H1 (cell line): ENCODE measurements around the gene RAB10.

Source experiments
- ATF2 ChIP-seq: IDR thresholded peaks from 2 replicates; pipeline ENCODE4 v1.6.1; 2012; ENCODE audit warnings: low read length, inconsistent platforms
- CTCF ChIP-seq, 3 experiments: IDR thresholded peaks; 1 replicate in 2 of 3; 2 replicates in 1 of 3; pipeline versions ENCODE4 v1.5.1 to v1.6.1; 2011; ENCODE audit warnings: low read length in 3 of 3, mild to moderate bottlenecking in 3 of 3, inconsistent platforms in 2 of 3, low read depth in 1 of 3, moderate library complexity in 1 of 3; ENCODE audit not compliant: insufficient read depth in 1 of 3; ENCODE audit errors: control extremely low read depth in 1 of 3
- EZH2 ChIP-seq: fragments of 200-600 bp; sonication (generic); IDR thresholded peaks from 2 replicates; pipeline ENCODE4 v1.7.1; 2012; ENCODE audit warnings: low read depth, mild to moderate bottlenecking, moderate library complexity, low read length, inconsistent platforms; ENCODE audit not compliant: severe bottlenecking
- JUND ChIP-seq: IDR thresholded peaks from 2 replicates; pipeline ENCODE4 v1.6.1; 2011; ENCODE audit warnings: mild to moderate bottlenecking, improper control_type of control experiment, low read length
- SIN3A ChIP-seq, 2 experiments: IDR thresholded peaks in 1 of 2; conservative IDR thresholded peaks in 1 of 2; 2 replicates each; pipeline ENCODE4 v1.6.1; 2011 to 2012; ENCODE audit warnings: low read length in 2 of 2, improper control_type of control experiment in 1 of 2, low read depth in 1 of 2, mild to moderate bottlenecking in 1 of 2
- SRF ChIP-seq: IDR thresholded peaks from 2 replicates; pipeline ENCODE4 v1.6.1; 2011; ENCODE audit warnings: mild to moderate bottlenecking, low read depth, low read length, moderate library complexity
- TCF12 ChIP-seq: IDR thresholded peaks from 2 replicates; pipeline ENCODE4 v1.6.1; 2011; ENCODE audit warnings: low read depth, mild to moderate bottlenecking, low read length
- ZNF274 ChIP-seq: IDR thresholded peaks from 2 replicates; pipeline ENCODE4 v1.7.0; 2012; ENCODE audit warnings: low read length, borderline replicate concordance; ENCODE audit errors: extremely low read depth

GRCh38 chr2:26043109-26043508 lies 9.2 kb downstream of the RAB10 start:
- no peak for TF ChIP-seq CTCF (IDR thresholded peaks at IDR 0.05; ENCODE audit: control extremely low read depth in 1 of 3, insufficient read depth in 1 of 3, low read depth in 1 of 3, low read length in 3 of 3)
- TF ChIP-seq SRF: no peak
- no peak for TF ChIP-seq JUND
- no peak for TF ChIP-seq ATF2
- no peak for TF ChIP-seq SIN3A (conservative IDR thresholded peaks at IDR 0.05 in 1 of 2, IDR thresholded peaks at IDR 0.05 in 1 of 2; ENCODE audit: low read depth in 1 of 2, low read length in 2 of 2)
- no peak for TF ChIP-seq EZH2
- no peak for TF ChIP-seq TCF12
- TF ChIP-seq ZNF274: no peak
